T47D (cell line): ENCODE data around the gene UBE2G2.

Source experiments
- DNase-seq, 2 experiments: peaks; one replicate each; pipeline versions ENCODE4 v3.0.0 to v3.0.0-alpha.2; 2011 to 2012; ENCODE audit warnings: low read depth in 1 of 2, low spot score in 1 of 2
- JUND ChIP-seq: IDR thresholded peaks from 2 replicates; pipeline ENCODE4 v1.6.1; 2012; ENCODE audit warnings: low read depth
- in situ Hi-C: cut with HindIII; loops from 2 replicates; pipeline ENCODE4 v1.10.0; 2016; ENCODE audit warnings: low sequenced_read_pairs, low pct_unique_long_range_greater_than_20kb

UBE2G2 gene

GRCh38 chr21:44766014-44766817 lies 35.4 kb downstream of the UBE2G2 start:
- in situ Hi-C loops = no loop called here

GRCh38 chr21:44765231-44766013 lies 36.2 kb downstream of the UBE2G2 start:
- in situ Hi-C loops = no loop called here
- peak in 1 of 2 experiments; percentile 58 for DNase-seq

More at GRCh38 chr21:44766014-44766817, 35.4 kb downstream of the UBE2G2 start:
- TF ChIP-seq JUND = no peak
- DNase-seq = no peak

GRCh38 chr21:44764319-44765230 lies 37.0 kb downstream of the UBE2G2 start:
- in situ Hi-C loops = no loop called here

More at GRCh38 chr21:44765231-44766013, 36.2 kb downstream of the UBE2G2 start:
- TF ChIP-seq JUND = no peak

GRCh38 chr21:44763451-44764318 lies 37.9 kb downstream of the UBE2G2 start:
- DNase-seq = no peak
- in situ Hi-C loops = no loop called here
- TF ChIP-seq JUND = no peak

More at GRCh38 chr21:44764319-44765230, 37.0 kb downstream of the UBE2G2 start:
- TF ChIP-seq JUND = no peak
- DNase-seq = no peak

GRCh38 chr21:44763050-44763378 lies 38.6 kb downstream of the UBE2G2 start:
- in situ Hi-C loops = no loop called here
- no peak for TF ChIP-seq JUND
- no peak for DNase-seq

GRCh38 chr21:44762221-44763049 lies 39.2 kb downstream of the UBE2G2 start:
- in situ Hi-C loops = no loop called here
- TF ChIP-seq JUND = no peak
- DNase-seq = no peak

- in situ Hi-C loops = no loop called here
- TF ChIP-seq JUND = no peak
- no peak for DNase-seq
Observed at GRCh38 chr21:44761747-44762208, 39.8 kb downstream of the UBE2G2 start.

- TF ChIP-seq JUND = no peak
- in situ Hi-C loops = no loop called here
- peak; percentile 65 to 78 for DNase-seq
Observed at GRCh38 chr21:44761011-44761729, 40.5 kb downstream of the UBE2G2 start.

GRCh38 chr21:44760376-44760775 lies 41.2 kb downstream of the UBE2G2 start:
- no peak for DNase-seq
- no peak for TF ChIP-seq JUND
- in situ Hi-C loops = no loop called here

GRCh38 chr21:44759628-44760285 lies 41.9 kb downstream of the UBE2G2 start:
- DNase-seq = no peak
- TF ChIP-seq JUND = no peak
- in situ Hi-C loops = no loop called here
